ENCODE results near the gene ANKHD1.

ANKHD1 gene

GRCh38 chr5:140546851-140547507 lies 145.3 kb downstream of the ANKHD1 start:
- peak; percentile 41 for DNase-seq

GRCh38 chr5:140547508-140548299 lies 146.1 kb downstream of the ANKHD1 start, which contains the start of gene EIF4EBP3:
Gene EIF4EBP3, plus strand, starts transcription at chr5:140547662. Its CDS starts 76 bp downstream, at chr5:140547738.
- DNase-seq: peak; percentile 90

GRCh38 chr5:140548300-140548688 lies 146.7 kb downstream of the ANKHD1 start:
- no peak for DNase-seq

GRCh38 chr5:140548791-140549190 lies 147.2 kb downstream of the ANKHD1 start:
- DNase-seq: no peak

GRCh38 chr5:140549237-140550144 lies 147.9 kb downstream of the ANKHD1 start:
- peak; percentile 38 for DNase-seq

GRCh38 chr5:140550147-140551079 lies 148.8 kb downstream of the ANKHD1 start:
- DNase-seq: no peak

- no peak for DNase-seq
These were observed 150.2 kb downstream of the ANKHD1 start for GRCh38 chr5:140551872-140552271.

GRCh38 chr5:140553657-140554056 lies 152.0 kb downstream of the ANKHD1 start:
- no peak for DNase-seq

- DNase-seq: no peak
These were observed 152.8 kb downstream of the ANKHD1 start for GRCh38 chr5:140554454-140554853.

- DNase-seq: no peak
These were observed 154.2 kb downstream of the ANKHD1 start for GRCh38 chr5:140555747-140556312.

GRCh38 chr5:140556438-140556837 lies 154.8 kb downstream of the ANKHD1 start:
- no peak for DNase-seq

- DNase-seq: peak; percentile 88
These were observed 155.6 kb downstream of the ANKHD1 start, which contains the start of gene SRA1 for GRCh38 chr5:140557136-140557805. Gene SRA1, minus strand, starts transcription at chr5:140557473. Its CDS starts 21 bp downstream, at chr5:140557452.

- DNase-seq: no peak
These were observed 156.3 kb downstream of the ANKHD1 start for GRCh38 chr5:140557965-140558364.

- no peak for DNase-seq
These were observed 156.9 kb downstream of the ANKHD1 start for GRCh38 chr5:140558542-140558941.

GRCh38 chr5:140560227-140560626 lies 158.6 kb downstream of the ANKHD1 start:
- DNase-seq: no peak

GRCh38 chr5:140561753-140562523 lies 160.3 kb downstream of the ANKHD1 start:
- no peak for DNase-seq

GRCh38 chr5:140563596-140563995 lies 162.0 kb downstream of the ANKHD1 start:
- DNase-seq: no peak

- peak; percentile 99 for DNase-seq
These were observed 162.8 kb downstream of the ANKHD1 start, which contains the start of the genes APBB3 and SLC35A4 for GRCh38 chr5:140564196-140565023. Gene APBB3, minus strand, starts transcription at chr5:140564598. Its CDS starts 353 bp downstream, at chr5:140564245. Gene SLC35A4, plus strand, starts transcription at chr5:140564828. Its CDS starts 2,342 bp downstream, at chr5:140567170.
